GM19452 (cell line): ENCODE results near the gene XPNPEP2.

Experiments
- ATAC-seq: cut with Tn5 transposase; IDR thresholded peaks from one replicate; pipeline ENCODE4 v1.9.1; 2021; ENCODE audit not compliant: unreplicated experiment

Gene XPNPEP2

DNA sequence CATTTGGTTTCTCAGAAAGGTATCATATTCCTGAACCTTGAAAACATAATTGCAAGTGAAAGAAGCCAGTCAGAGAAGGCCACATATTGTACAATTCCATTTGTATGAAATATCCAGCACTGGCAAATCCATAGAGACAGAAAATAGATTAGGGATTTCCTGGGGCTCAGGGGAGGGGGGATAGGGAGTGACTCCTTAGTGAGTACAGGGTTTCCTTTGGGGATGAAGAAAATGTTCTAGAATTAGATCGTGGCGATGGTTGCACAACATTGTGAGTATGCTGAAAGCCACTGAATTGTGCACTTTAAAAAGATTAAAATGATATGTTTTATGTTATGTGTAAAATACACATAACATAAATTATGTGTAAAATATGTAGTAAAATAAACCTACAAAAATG, 10.3 kb downstream of the XPNPEP2 start:
- no peak for ATAC-seq

DNA sequence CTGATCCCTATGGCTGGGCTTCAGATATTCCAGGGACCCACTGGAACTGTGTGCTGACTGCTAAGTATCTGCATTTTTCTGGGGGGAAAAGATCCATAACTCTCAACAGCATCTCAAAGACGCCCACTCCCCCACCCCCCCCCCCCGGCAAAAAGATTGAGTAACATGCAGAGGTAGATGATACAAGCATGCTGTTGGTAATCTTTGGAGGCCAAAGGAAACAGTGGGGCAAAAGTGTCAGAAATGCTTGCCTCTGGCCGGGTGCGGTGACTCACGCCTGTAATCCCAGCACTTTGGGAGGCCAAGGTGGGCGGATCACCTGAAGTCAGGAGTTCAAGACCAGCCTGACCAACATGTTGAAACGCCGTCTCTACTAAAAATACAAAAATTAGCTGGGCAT, 12.2 kb downstream of the XPNPEP2 start:
- ATAC-seq, result no peak

DNA sequence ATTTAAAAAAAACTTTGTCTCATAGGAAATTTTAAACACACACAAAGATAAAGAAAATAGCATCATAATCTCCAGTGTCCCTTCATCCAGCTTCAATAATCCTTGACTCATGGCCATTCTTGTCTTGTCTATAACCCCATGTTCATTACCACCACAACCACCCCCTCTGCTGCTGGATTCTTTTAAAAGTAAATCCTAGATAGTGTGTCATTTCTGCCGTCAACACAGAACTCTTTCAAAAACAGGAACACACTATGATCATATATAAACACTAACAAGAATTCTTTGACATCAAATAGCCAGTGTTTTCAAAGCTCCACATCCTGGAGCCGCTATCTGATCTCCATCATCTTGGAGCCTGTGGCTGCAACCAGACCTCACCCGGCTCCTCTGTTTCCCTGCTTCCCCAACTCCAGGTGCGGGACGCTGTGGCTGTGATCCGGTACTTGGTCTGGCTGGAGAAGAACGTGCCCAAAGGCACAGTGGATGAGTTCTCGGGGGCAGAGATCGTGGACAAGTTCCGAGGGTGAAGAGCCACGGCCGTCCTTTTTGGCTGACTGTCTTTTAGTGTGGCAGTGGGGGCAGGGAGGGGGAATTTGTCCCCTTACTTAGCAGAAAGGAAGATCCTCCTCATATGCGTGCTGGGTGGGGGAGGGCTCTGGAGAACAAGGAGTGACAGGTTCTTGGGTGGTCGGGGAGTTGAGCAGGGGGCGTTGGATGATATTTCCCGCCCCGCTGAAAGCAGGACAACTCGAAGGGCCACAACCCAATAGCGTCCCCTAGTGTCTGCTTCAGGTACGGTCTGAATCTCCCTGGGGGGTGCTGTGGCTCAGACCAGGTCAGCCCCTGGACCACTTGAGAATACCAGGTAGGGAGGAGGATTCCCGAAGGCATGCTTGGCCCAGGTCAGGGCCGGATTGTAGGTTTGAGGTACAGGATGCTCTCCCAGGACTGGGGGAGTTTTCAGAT, 15.6 kb downstream of the XPNPEP2 start:
- no peak for ATAC-seq

DNA sequence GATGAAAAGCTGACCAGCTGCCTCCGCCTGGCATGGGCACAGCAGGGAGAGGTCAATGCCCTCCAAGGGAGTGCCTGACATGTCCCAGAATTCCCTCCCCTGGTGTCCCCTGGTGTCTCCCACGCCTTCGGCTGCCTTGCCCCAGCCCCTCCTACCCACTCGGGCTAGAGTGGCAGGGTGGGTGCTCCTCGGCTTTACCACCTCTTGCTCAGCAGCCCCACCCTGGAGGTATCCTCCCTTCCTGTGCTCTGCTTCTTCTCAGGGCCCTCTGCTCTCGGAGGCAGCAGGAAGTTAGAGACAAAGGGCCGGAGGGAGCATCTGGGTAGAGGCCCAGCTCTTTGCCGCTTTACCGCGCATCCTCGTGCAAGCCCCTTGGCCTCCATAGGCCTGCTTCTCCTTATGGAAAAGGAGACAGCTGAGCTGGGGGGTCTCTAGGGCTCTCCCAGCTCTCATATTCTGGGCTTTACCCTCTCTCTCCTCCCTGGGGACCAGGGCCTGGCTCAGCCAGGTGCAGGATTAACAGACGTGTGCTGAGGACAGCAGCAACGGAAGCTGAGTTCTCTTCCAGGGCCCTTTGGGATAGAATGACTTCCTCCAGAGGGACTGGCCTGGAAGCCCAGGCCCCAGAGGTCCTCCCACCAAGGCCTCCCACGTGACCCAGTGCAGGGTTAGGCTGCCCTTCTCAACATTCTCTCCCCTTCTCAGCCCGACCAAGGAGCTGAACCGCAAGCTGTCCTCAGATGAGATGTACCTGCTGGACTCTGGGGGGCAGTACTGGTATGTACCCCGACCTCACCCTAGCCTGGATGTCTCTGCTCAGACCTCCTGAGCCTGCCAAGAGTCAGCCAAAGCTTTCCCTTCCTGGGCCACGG, 17.2 kb downstream of the XPNPEP2 start:
- no peak for ATAC-seq

DNA sequence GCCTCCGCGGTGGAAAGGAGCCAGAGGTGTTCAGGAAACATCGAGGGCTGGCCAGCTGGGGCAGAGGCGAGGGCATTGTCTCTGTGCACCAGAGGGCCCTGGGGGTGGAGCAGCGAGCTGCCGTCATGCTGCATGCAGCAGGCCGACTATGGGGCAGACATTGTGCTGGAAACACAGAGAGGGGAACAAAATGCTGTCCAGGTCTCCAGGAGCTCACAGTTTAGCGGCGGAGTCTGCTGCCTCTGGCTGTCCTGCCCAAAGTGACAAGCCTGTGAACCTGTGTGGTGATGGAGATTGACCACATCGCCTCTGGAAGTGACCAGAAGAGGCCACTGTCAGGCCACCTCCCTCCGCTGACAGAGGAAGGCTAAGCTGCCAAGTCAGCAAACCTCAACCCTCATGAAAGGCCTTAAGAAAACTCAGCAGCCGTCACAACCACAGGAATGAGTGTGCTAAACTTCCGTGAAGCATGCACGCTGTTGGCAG, 20.8 kb downstream of the XPNPEP2 start:
- ATAC-seq, result no peak

DNA sequence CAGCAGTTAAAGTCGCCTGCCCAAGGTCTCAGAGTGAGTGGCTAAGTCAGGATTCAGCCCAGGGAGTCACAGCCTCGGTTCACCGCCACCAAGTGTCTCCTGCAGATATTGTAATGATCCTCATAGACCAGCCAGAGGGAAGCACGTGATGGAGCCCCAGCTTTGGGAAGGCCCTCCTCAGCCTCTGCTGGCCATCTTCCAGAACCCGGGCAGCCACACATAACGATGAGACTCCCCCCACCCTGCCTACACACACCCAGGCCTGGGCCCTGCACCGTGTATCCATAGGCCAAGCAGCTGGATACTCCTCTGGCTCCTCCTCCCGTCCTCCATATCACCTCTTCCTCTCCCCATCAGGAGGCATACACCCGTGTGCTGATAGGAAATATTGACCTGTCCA, 21.4 kb downstream of the XPNPEP2 start:
- no peak for ATAC-seq

DNA sequence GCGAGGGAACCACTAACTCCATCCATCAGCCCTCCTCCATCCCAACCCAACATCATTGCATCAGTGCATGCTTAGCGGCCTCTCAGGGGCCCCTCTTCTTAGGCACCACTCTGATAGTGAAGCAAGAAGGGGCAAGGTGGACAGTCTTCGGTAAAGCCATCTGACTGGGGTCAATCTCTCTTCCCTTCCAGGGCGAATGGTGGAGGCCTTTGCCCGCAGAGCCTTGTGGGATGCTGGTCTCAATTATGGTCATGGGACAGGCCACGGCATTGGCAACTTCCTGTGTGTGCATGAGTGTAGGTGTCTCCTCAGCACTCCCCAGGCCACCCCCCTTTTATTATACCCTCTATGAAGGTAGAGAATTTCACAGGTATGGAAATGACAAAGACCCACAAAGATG, 22.2 kb downstream of the XPNPEP2 start:
- ATAC-seq, result no peak

DNA sequence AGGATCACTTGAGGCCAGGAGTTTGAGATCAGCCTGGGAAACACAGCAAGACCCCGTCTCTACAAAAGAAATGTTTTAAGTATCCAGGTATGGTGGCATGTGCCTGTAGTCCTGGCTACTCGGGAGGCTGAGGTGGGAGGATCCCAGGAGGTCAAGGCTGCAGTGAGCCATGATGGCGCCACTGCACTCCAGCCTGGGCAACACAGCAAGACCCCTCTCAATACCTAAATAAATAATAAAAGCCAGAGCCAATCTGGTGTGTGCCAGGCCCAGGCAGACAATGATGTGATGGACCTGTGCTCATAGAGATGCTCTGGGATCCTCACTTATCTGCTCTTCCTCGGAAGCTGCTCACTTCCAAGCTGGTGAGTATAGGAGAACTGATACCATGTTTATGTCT, 22.8 kb downstream of the XPNPEP2 start:
- ATAC-seq, result no peak

DNA sequence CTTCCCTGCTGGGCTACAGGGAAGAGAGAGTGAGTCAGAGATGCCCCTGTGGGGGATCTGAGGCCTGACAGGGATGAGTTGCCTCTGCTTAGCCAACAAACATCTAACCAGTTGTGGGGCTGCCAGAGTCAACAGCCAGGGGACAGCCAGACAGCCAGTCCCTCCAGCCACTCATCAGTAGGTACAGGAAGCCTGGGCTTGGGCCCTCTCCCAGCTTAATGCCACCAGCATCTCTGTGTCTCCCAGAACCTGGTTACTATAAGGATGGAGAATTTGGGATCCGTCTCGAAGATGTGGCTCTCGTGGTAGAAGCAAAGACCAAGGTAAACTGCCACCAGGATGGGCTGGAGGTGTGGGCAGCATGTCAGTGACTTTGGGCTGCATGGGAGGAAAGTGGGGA, 23.7 kb downstream of the XPNPEP2 start:
- no peak for ATAC-seq

DNA sequence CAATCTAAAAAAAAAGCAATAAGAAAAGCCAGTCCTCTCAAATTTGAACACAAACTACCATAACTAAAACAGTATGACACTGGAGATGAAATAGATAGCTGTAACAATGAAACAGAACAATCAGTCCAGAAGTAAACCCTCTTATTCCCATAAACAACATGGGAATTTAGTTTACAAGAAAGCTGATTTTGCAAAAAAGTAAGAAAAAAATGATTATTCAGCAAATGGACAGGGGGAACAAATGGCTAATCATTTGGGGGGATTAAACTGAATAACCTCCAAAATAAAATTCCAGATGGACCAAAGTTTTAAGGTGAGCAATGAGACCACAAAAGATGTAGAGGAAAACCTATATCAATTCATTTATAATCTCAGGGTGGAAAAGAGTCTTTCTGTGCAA, 24.9 kb downstream of the XPNPEP2 start:
- ATAC-seq, result no peak

DNA sequence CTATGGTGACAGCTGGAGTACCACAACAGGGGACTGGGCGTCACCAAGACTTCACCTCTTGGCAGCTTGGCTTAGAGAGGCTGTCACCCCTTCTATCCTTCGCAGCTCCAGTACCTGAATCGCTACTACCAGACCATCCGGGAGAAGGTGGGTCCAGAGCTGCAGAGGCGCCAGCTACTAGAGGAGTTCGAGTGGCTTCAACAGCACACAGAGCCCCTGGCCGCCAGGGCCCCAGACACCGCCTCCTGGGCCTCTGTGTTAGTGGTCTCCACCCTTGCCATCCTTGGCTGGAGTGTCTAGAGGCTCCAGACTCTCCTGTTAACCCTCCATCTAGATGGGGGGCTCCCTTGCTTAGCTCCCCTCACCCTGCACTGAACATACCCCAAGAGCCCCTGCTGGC, 29.4 kb downstream of the XPNPEP2 start:
- ATAC-seq, result no peak

DNA sequence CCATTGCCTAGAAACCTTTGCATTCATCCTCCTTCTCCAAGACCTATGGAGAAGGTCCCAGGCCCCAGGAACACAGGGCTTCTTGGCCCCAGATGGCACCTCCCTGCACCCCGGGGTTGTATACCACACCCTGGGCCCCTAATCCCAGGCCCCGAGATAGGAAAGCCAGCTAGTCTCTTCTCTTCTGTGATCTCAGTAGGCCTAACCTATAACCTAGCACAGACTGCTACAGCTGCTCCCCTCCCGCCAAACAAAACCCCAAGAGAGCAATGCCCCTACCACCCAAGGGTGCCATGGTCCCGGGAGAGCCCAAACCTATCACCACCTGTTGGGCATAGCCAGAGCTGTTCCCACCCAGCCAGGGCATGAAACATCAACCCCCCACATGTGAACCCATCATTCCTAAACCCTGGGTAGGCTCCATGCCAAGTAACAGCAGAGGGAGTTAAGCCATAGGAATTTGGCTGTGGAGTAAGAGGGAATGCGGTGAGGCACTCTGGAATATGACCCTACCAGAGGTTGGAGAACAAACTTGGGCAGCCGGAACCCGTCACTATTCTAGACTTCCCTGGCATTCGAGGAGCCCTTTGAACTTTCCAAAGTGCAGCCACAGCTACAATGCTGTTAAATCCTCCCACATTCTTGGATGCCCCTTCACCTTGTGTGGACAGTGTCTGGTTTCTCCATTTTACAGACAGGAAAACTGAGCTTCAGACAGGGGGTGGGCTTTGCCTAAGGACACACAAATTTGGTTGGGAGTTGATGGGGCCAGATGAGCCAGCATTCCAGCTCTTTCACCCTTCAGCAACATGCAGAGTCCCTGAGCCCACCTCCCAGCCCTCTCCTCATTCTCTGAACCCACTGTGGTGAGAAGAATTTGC, 30.0 kb downstream of the XPNPEP2 start:
- no peak for ATAC-seq

DNA sequence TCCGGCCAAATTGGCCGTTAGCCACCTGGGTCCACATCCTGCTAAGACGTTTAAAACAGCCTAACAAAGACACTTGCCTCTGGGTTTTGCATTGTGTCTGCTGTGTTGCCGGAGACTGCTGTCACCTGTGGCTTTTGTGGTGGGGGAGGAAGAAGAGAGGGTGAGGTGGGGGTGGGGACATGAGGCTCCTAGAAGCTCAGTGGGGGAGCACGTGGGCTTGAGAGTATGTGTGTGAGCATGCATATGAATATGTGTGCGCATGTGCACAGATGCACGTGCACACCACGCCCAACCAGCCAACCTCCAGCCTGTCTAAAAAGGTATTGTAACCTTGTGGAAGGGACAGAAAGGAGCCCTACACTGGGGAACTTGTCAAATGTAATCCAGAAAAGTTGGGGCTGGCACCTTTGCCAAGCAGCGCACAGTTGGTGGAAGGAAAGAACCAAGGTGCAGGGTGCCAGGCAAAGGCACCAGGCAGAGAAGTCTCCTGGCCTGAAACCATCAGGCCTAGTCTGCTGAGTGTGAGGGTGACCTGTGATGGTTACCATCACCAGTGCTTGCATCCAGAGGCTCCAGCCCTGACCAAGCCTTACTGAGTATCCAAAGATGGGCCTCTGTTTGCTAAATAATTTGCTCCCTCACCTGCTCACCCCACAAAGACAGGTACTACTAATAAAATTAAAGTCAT, 30.8 kb downstream of the XPNPEP2 start:
- ATAC-seq, result peak; percentile 36

DNA sequence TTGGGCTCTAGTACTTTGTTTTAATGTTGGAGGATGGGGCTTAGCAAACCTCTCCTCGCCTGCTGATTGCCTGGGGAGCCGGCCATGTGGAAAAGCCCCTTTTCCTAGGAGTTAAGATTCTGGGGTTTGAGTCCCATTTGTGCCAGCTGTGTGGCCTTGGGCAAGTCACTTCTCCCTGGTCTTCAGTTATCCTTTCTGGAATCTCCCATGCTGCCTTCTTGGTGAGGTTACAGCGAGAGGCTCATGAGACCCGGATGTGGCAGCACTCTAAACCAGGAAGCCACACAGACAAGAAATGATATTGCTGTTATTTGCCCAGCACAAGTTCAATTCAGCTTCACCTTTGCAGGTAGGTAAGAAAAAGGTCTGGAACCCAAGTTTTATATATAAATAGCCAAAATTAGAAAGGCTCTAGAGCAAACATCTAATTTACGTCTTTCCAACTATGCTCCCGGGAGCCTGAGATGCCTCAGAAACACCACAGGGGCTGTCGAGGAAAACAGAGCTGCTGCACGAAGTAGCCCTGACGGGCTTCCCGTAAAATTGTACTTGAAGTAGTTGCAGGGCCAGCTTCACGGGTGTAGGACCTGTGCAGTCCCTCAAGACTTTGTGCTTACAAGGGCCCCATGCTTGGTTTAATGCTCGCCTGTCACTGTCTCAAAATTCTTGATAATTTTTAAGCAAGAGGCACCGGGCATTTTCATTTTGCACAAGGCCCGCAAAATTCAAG, 32.7 kb downstream of the XPNPEP2 start:
- no peak for ATAC-seq

DNA sequence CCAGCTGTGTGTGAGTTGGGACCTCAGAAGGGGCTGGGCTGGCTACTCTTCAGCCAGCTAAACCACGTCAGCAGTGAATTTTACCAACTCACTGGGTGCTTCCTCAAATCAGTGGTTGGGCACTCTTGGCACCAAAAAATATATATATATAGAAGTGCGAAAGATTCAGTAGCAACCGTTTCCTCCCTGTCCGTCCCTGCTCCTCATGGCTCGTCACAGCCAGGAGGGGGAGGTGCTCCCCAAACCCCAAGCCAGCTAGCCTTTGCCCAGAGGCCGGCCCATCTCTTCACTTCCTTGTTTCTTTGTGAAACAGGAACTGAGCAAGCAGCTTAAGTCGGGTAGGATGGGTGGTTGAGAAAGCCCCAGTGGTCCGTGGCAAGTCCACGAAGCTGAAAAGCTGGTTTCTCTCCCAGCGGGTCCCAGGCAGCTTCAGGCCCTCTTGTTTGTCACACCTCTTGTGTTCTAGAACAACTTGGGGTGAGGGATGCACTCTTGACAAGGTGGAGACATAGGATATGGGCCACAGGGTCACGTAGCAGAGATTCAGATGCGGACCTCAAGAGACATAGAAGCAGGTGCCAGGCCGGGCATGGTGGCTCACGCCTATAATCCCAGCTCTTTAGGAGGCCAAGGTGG, 34.1 kb downstream of the XPNPEP2 start:
- ATAC-seq, result peak; percentile 65

DNA sequence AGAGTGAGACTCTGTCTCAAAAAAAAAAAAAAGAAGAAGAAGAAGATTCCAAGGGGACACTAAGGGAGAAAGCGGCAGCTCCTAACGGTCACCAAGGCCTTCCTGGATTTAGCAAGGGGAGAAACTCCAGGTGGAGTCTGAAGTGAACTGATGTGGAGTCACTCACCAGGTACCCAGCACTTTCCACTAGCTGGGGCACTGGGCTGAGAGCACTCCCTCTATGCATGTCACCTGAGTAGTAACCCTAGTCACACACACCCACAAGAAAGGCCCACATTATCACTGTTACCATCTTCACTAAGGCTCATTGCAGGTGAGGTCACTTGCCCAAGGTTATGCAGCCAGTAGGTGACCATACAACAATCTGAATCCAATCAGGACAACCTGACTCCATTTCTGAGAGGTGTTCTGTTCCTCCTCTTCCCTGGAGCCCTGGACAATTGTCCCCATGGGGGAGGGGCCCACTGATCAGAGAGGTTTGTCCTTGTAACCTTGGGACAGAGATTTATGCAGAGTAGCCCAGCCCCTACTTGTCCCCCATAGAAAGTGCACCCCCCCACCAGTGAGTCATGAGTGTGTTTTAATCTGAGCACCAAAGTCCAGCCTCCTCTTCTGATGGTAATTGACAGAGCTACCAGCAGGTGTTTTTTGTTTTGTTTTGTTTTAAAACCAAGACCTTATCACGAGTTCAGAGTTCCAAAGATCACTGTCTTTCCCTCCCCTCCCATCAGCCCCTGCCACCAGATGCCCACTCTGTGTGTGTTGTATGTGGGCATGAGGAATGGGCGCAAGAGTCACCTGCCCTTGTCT, 35.1 kb downstream of the XPNPEP2 start:
- no peak for ATAC-seq

DNA sequence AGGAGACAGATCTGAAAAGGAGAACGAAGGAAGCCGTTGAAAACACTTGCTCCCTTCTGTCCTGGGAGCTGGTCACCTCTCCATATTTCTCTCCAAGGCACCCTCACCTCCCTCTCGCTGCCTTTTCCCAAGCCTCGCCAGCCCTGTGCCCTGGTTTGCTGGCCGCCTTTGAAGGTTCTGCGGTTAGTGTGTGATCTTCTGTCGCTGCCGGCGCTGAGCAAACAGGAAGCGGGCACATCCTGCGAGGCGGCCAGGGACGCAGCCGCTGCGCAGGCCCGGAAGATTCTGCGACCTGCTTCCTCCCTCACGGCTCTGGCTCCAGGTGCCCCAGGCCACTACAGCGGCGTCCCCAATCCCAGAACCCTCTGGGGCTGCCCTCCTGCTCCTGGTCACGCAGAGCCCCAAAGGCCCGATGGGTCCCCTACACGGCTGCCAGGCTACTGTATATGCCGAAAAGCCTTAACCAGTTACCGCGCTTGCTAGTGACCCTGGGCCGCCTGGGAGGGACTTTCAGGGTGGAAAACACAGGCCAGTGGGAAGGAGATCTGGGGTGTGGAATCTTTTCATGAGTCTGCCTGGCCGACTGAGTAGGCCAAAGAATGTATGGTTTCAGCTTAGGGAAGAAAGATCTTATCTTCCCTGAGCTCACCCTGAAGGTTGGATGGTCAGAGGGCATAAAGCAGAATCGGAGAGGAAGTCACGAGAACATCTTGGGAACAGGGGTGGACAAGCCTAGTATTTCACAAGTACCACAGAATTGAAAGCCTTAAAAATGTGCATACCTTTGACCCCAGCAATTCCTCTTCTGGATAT, 38.6 kb downstream of the XPNPEP2 start:
- peak; percentile 33 for ATAC-seq
